HUES6 (cell line): ENCODE data around the gene RANBP17.
"Not testable (repeated sequence)": the region's sequence is repeated elsewhere in the genome, so short reads cannot be mapped to it uniquely, and the experiment has no call there.

Source experiments
- H3K27ac ChIP-seq: 2 replicates; pipeline ENCODE4 v1.7.0; 2013; ENCODE audit warnings: low read depth, mild to moderate bottlenecking, low read length, inconsistent platforms
- H3K27me3 ChIP-seq: 2 replicates; pipeline ENCODE4 v1.6.1; 2013; ENCODE audit warnings: low read length; ENCODE audit not compliant: control insufficient read depth, insufficient read depth
- H3K36me3 ChIP-seq: 2 replicates; pipeline ENCODE4 v1.6.1; 2013; ENCODE audit warnings: low read length; ENCODE audit not compliant: control insufficient read depth, insufficient read depth
- H3K4me1 ChIP-seq: 2 replicates; pipeline ENCODE4 v1.6.1; 2013; ENCODE audit warnings: low read length; ENCODE audit not compliant: control insufficient read depth, insufficient read depth
- H3K4me3 ChIP-seq: 2 replicates; pipeline ENCODE4 v1.5.1; 2013; ENCODE audit warnings: low read depth, low read length
- H3K9ac ChIP-seq: one replicate; pipeline ENCODE4 v1.6.1; 2013; ENCODE audit warnings: mild to moderate bottlenecking, low read length
- H3K9me3 ChIP-seq: 2 replicates; pipeline ENCODE4 v1.6.1; 2013; ENCODE audit warnings: low read depth, low read length; ENCODE audit not compliant: control insufficient read depth, insufficient read depth

RANBP17 gene

DNA sequence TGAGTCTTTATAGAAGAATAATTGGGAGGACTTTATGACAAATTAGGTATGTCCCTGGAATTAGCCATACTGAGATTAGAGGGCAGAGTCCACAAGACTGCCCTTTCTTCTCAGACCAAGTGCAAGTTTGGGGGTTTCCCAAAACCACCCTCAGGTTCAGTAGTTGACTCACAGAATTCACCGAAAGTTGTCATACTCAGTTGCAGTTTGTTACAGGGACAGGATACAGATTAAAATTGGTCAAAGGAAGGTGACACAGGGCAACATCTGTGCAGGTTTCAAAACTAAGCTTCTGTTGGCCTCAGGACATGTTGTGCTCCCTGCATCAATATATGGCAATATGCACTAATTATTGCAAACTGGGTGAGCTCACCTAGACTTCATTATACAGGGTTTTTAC is 3.8 kb downstream of the RANBP17 start:
- Histone ChIP-seq H3K27me3 (peaks cover 12% of the 10 kb centered on the region), H3K27ac (no peak overlapping the region), H3K9me3 (peaks cover 9% of the 10 kb centered on the region), H3K4me3 (no peak overlapping the region), H3K4me1 (peaks cover 19% of the 10 kb centered on the region), H3K36me3 (no peaks in the 10 kb centered on the region), H3K9ac (no peak overlapping the region)

DNA sequence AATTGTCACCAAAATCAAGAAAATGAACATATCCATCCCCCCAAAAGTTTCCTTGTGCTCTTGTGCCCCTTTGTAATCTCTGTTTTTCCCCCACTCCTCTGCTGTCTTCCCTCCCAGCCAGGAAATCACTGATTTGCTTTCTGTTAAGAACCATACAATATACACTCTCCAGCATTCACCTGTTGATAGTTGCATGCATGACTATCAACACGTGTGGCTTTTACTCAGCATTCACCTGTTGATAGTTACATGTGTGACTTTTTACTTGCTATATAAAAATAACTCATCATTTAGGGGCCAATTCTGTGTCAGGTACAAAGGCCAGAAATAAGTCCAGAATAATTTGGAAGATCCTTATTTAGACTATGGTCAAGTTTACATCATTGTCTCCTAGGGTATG is 6.0 kb downstream of the RANBP17 start:
- Histone ChIP-seq H3K9me3 (no peaks in the 10 kb centered on the region; the same call in 1 of the 2 replicates), H3K27ac (no peak overlapping the region), H3K27me3 (peaks cover 9% of the 10 kb centered on the region), H3K36me3 (no peaks in the 10 kb centered on the region), H3K9ac (no peak overlapping the region), H3K4me1 (peaks cover 17% of the 10 kb centered on the region), H3K4me3 (no peak overlapping the region)

DNA sequence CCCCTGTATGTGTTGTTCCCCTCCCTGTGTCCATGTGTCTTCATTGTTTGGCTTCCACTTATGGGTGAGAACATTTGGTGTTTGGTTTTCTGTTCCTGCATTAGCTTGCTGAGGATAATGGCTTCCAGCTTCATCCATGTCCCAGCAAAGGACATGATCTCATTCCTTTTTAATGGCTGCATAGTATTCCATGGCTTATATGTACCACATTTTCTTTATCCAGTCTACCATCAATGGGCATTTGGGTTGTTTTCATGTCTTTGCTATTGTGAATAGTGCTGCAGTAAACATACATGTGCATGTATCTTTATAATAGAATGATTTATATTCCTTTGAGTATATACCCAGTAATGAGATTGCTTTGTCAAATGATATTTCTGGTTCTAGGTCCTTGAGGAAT is 8.6 kb downstream of the RANBP17 start:
- not testable (repeated sequence) for H3K4me1 ChIP-seq, H3K27ac ChIP-seq, H3K36me3 ChIP-seq, H3K9me3 ChIP-seq, H3K9ac ChIP-seq, H3K27me3 ChIP-seq, H3K4me3 ChIP-seq

DNA sequence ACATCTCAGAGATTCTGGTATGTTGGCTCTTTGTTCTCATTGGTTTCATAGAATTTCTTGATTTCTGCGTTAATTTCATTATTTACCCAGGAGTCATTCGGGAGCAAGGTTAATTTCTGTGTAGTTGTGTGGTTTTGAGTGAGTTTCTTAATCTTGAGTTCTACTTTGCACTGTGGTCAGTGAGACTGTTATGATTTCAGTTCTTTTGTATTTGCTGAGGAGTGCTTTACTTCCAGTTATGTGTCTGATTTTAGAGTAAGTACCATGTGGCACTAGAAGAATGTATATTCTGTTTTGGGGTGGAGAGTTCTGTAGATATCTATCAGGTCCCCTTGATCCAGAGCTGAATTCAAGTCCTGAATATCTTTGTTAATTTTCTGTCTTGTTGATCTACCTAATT is 12.2 kb downstream of the RANBP17 start:
- no peak overlapping the region for H3K27ac ChIP-seq
- no peaks in the 10 kb centered on the region; the same call in 1 of the 2 replicates for H3K9me3 ChIP-seq
- no peak overlapping the region for H3K4me3 ChIP-seq
- H3K36me3 ChIP-seq = no peaks in the 10 kb centered on the region
- no peaks in the 10 kb centered on the region for H3K27me3 ChIP-seq
- no peaks in the 10 kb centered on the region; the same call in 1 of the 2 replicates for H3K4me1 ChIP-seq
- no peak overlapping the region for H3K9ac ChIP-seq

DNA sequence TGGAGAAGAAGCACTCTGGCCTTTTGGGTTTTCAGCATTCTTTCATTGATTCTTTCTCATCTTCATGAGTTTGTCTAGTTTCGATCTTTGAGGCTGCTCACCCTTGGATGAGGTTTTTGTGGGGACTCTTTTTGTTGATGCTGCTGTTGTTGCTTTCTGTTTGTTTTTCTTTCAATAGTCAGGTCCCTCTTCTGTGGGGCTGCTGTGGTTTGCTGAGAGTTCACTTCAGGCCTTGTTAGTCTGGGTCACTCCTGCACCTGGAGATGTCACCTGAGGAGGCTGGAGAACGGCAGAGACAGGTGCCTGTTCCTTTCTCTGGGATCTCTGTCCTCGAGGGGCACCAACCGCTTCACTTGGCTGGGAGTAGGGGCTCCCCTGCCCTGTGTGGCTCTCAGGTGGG is 14.0 kb downstream of the RANBP17 start:
- Histone ChIP-seq H3K27me3 (no peaks in the 10 kb centered on the region), H3K27ac (no peak overlapping the region), H3K9me3 (no peaks in the 10 kb centered on the region; the same call in 1 of the 2 replicates), H3K4me3 (no peak overlapping the region), H3K4me1 (no peaks in the 10 kb centered on the region), H3K36me3 (no peaks in the 10 kb centered on the region; the same call in 1 of the 2 replicates), H3K9ac (no peak overlapping the region)

DNA sequence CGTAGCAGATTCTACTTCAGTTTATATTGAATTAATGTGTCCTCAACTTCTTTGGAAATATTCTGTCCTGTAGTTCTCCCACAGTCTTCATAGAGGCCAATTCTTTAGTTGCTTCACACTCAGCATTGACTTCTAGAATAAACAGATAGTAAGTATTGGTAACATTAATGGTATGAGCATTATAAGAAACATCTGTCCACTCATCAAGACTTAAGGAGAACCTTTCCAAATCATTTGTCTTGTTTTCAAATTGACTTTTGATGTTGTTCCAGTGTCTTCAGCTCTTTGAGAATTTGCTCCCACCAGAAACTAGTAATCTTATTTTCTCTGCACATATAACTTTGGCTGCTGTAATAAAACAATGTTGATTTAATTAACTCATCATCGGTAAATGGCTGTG is 18.3 kb downstream of the RANBP17 start:
- Histone ChIP-seq H3K4me1 (no peaks in the 10 kb centered on the region), H3K4me3 (no peak overlapping the region), H3K9me3 (no peaks in the 10 kb centered on the region), H3K9ac (no peak overlapping the region), H3K27me3 (no peaks in the 10 kb centered on the region), H3K27ac (no peak overlapping the region), H3K36me3 (no peaks in the 10 kb centered on the region; the same call in 1 of the 2 replicates)

DNA sequence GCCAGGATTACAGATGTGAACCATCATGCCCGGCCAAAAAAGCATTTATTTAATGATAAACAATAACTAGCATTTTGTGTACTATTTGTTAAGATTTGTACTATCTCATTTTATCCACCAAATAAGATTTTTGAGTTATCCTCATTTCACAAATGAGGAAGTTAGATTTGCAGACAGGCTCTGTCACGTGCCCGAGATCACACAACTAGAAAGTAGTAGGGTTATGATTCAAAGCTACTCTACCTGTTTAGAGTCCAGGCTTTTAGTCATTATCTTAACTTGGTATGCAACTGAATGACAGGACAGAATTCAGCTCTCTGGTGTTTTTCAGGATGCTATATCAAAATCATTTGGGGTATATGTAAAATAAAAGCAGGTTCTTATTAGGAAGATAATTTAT is 20.5 kb downstream of the RANBP17 start:
- H3K36me3 ChIP-seq = peaks cover 4% of the 10 kb centered on the region

DNA sequence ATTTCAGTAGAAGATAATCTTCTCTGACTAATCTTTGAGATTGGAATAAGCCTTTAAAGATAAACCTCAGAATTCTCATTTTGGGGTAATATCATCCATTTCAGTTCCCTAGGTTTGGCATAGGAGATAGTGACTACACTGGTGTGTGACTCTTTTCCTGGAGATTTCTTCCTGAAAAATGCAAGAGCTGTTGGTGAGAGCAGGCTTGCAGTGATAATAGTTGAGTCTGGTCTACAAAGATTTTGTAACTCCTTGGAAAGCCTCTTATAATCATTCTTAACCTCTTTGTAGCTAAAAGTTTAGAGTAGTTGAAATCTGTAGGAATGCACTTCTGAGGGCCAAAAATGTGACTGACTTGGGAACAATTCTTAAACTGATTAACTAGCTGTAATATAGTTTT is 23.4 kb downstream of the RANBP17 start:
- H3K9ac ChIP-seq = no peak overlapping the region
- H3K27ac ChIP-seq = no peak overlapping the region
- H3K4me1 ChIP-seq = no peaks in the 10 kb centered on the region
- H3K27me3 ChIP-seq = no peaks in the 10 kb centered on the region
- peaks cover 4% of the 10 kb centered on the region for H3K36me3 ChIP-seq
- no peaks in the 10 kb centered on the region for H3K9me3 ChIP-seq
- no peak overlapping the region for H3K4me3 ChIP-seq

More for the DNA sequence above, 20.5 kb downstream of the RANBP17 start:
- H3K9ac ChIP-seq = no peak overlapping the region
- H3K27ac ChIP-seq = no peak overlapping the region
- no peaks in the 10 kb centered on the region for H3K27me3 ChIP-seq
- H3K9me3 ChIP-seq = no peaks in the 10 kb centered on the region
- no peak overlapping the region for H3K4me3 ChIP-seq
- H3K4me1 ChIP-seq = no peaks in the 10 kb centered on the region

DNA sequence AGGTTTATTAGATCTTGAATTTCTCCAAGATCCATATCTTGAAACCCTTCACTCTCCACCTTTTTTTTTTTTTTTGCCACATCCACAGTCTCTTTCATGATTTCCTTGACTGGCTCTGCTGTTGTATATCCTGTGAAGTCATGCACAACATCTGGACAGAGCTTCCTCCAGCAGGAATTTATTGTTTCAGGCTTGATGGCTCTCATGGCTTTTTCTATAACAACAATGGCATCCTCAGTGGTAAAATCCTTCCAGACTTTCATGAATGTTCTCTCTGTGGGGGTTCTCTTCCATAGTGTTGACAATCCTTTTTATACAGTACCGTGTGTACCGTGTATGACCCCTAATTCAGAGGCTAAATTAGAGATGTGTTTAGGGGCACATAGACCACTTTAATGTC is 24.0 kb downstream of the RANBP17 start:
- H3K9ac ChIP-seq = no peak overlapping the region
- no peak overlapping the region for H3K27ac ChIP-seq
- no peak overlapping the region for H3K4me3 ChIP-seq
- peaks cover 4% of the 10 kb centered on the region for H3K36me3 ChIP-seq
- no peaks in the 10 kb centered on the region for H3K27me3 ChIP-seq
- no peaks in the 10 kb centered on the region for H3K9me3 ChIP-seq
- H3K4me1 ChIP-seq = no peaks in the 10 kb centered on the region

DNA sequence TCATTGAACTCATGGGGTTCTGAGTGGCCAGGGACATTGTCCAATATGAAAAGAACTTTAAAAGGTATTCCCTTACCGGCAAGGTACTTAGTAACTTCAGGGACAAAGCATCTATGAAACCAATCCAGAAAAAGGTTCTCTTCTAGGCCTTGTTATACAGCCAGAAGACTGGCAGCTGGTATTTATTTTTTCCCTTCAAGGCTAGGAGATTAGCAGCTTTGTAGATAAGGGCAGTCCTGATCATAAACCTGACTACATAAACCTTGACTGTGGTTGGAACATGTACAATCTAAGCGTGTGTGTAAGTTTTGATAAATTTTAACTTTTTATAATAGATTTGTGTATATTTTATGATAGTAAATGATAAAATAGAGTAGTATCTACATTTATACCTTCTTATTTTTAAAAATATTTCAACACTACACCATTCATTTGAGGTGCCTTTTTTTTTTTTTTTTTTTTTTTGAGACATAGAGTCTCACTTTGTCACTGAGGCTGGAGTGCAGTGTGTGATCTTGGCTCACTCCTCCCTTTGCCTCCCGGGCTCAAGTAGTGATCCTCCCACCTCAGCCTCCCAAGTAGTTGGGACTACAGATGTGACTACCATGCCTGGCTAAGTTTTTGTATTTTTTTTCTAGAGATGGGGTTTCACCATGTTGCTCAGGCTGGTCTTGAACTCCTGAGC is 24.5 kb downstream of the RANBP17 start:
- Histone ChIP-seq H3K27ac (no peak overlapping the region), H3K9ac (no peak overlapping the region), H3K9me3 (no peaks in the 10 kb centered on the region), H3K36me3 (peaks cover 4% of the 10 kb centered on the region), H3K4me1 (no peaks in the 10 kb centered on the region), H3K4me3 (no peak overlapping the region), H3K27me3 (no peaks in the 10 kb centered on the region)

DNA sequence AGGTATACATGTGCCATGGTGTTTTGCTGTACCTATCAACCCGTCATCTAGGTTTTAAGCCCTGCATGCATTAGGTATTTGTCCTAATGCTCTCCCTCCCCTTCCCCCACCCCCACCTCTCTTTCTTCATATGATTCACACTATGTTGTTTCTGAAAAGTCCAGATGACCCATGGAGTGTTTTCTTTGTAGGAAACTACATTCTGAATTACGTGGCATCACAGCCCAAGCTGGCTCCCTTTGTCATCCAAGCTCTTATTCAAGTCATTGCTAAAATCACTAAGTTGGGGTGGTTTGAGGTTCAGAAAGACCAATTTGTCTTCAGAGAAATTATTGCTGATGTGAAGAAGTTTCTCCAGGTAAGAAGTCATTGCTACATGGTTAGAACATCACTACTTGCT is 30.4 kb downstream of the RANBP17 start:
- H3K9ac ChIP-seq = no peak overlapping the region

More for the DNA sequence above, 30.4 kb downstream of the RANBP17 start:
- Histone ChIP-seq H3K36me3 (no peaks in the 10 kb centered on the region), H3K27ac (no peak overlapping the region), H3K27me3 (no peaks in the 10 kb centered on the region), H3K9me3 (no peaks in the 10 kb centered on the region), H3K4me3 (no peak overlapping the region), H3K4me1 (no peaks in the 10 kb centered on the region)
